ENCODE data around the gene COPS8.

DNA sequence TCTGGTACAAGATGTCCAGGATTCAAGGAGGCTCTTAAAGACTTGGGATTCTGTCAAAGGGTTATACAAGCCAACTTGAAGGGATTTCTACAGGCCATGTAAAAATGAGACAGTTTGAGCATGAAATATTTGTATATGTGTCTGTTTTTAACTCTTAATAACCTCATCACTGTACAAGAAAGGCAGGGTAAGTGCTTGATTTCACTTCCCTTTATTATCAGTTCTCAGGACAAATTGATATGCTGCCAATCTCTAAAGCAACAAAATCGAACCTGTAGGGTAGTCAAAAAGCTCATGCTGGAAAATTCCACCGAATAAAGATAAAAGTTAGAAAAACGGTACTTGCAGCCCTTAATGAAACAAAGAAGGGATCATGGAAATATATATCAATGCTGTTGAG is 14.1 kb downstream of the COPS8 start:
- TF ChIP-seq, protein P1, sequence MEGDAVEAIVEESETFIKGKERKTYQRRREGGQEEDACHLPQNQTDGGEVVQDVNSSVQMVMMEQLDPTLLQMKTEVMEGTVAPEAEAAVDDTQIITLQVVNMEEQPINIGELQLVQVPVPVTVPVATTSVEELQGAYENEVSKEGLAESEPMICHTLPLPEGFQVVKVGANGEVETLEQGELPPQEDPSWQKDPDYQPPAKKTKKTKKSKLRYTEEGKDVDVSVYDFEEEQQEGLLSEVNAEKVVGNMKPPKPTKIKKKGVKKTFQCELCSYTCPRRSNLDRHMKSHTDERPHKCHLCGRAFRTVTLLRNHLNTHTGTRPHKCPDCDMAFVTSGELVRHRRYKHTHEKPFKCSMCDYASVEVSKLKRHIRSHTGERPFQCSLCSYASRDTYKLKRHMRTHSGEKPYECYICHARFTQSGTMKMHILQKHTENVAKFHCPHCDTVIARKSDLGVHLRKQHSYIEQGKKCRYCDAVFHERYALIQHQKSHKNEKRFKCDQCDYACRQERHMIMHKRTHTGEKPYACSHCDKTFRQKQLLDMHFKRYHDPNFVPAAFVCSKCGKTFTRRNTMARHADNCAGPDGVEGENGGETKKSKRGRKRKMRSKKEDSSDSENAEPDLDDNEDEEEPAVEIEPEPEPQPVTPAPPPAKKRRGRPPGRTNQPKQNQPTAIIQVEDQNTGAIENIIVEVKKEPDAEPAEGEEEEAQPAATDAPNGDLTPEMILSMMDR (conservative IDR thresholded peaks at IDR 0.05 in 1 of 2, IDR thresholded peaks at IDR 0.05 in 1 of 2; ENCODE audit: low read depth in 1 of 2, low read length in 2 of 2) = no peak
- TF ChIP-seq EZH2 (IDR thresholded peaks at IDR 0.05; ENCODE audit: low read length, missing control alignments) = no peak
